Astrocyte (in vitro differentiated cells and primary cell): Measurements from ENCODE around the gene TUFT1. TPM values are rescaled to one million over a fixed set of nuclear protein-coding genes. Genes with fewer than 3 reads are reported as not detected.

Source experiments
- DNase-seq: peaks from one replicate; pipeline ENCODE4 v3.0.0-alpha.2; 2010; ENCODE audit warnings: low read depth
- FAIRE-seq: peaks from 2 replicates; lab custom pipeline; 2011; peaks lifted over from hg19 to GRCh38; lab: Jason Lieb, UNC
- H2AFZ ChIP-seq: 2 replicates; pipeline ENCODE4 v1.6.0; 2012; ENCODE audit warnings: low read depth, low read length, inconsistent platforms
- H3K27ac ChIP-seq: 2 replicates; pipeline ENCODE4 v1.5.1; 2011; ENCODE audit warnings: low read depth, low read length, inconsistent platforms
- H3K27me3 ChIP-seq: 2 replicates; pipeline ENCODE4 v1.6.0; 2011; ENCODE audit warnings: low read length, inconsistent platforms; ENCODE audit not compliant: insufficient read depth
- H3K36me3 ChIP-seq: 2 replicates; pipeline ENCODE4 v1.5.1; 2011; ENCODE audit warnings: low read length, inconsistent platforms; ENCODE audit not compliant: insufficient read depth
- H3K4me1 ChIP-seq: 2 replicates; pipeline ENCODE4 v1.5.1; 2011; ENCODE audit warnings: low read length, inconsistent platforms; ENCODE audit not compliant: insufficient read depth
- H3K4me2 ChIP-seq: 2 replicates; pipeline ENCODE4 v1.6.0; 2012; ENCODE audit warnings: low read length, inconsistent platforms
- H3K4me3 ChIP-seq: 2 replicates; pipeline ENCODE4 v1.5.1; 2011; ENCODE audit warnings: low read depth, mild to moderate bottlenecking, low read length, inconsistent platforms; ENCODE audit not compliant: insufficient read depth
- H3K79me2 ChIP-seq: 2 replicates; pipeline ENCODE4 v1.6.0; 2012; ENCODE audit warnings: mild to moderate bottlenecking, low read length, inconsistent platforms; ENCODE audit not compliant: insufficient read depth
- H3K9ac ChIP-seq: 2 replicates; pipeline ENCODE4 v1.6.0; 2012; ENCODE audit warnings: mild to moderate bottlenecking, low read length, inconsistent platforms
- H3K9me3 ChIP-seq: 2 replicates; pipeline ENCODE4 v1.5.1; 2012; ENCODE audit warnings: low read depth, mild to moderate bottlenecking, low read length, inconsistent platforms; ENCODE audit not compliant: insufficient read depth
- H4K20me1 ChIP-seq: 2 replicates; pipeline ENCODE4 v1.6.0; 2012; ENCODE audit warnings: low read length, inconsistent platforms; ENCODE audit not compliant: insufficient read depth
- H3K27ac Mint-ChIP-seq: one replicate; pipeline ENCODE4 v1.8.0; 2021; ENCODE audit warnings: mild to moderate bottlenecking, mixed read lengths; ENCODE audit not compliant: unreplicated experiment
- H3K27me3 Mint-ChIP-seq: one replicate; pipeline ENCODE4 v1.8.0; 2021; ENCODE audit warnings: low read depth, mixed read lengths; ENCODE audit not compliant: unreplicated experiment
- H3K36me3 Mint-ChIP-seq: one replicate; pipeline ENCODE4 v1.8.0; 2021; ENCODE audit warnings: low read depth, mixed read lengths; ENCODE audit not compliant: unreplicated experiment
- H3K4me1 Mint-ChIP-seq: one replicate; pipeline ENCODE4 v1.8.0; 2021; ENCODE audit warnings: low read depth, mixed read lengths; ENCODE audit not compliant: unreplicated experiment
- H3K4me3 Mint-ChIP-seq: one replicate; pipeline ENCODE4 v1.8.0; 2021; ENCODE audit warnings: mild to moderate bottlenecking, moderate library complexity, mixed read lengths; ENCODE audit not compliant: unreplicated experiment
- H3K9me3 Mint-ChIP-seq: one replicate; pipeline ENCODE4 v1.8.0; 2021; ENCODE audit warnings: mild to moderate bottlenecking, mixed read lengths; ENCODE audit not compliant: unreplicated experiment
- EZH2 ChIP-seq: IDR thresholded peaks from 2 replicates; pipeline ENCODE4 v1.6.1; 2012; ENCODE audit warnings: mild to moderate bottlenecking, low read length, inconsistent platforms; ENCODE audit not compliant: insufficient read depth
- total RNA-seq: library from RNA; stranded (reverse); gene quantifications from 2 replicates; pipeline ENCODE4 v1.2.1, GENCODE V29; 2021
- TF ChIP-seq, protein P1 (sequence below): IDR thresholded peaks from 2 replicates; pipeline ENCODE4 v1.5.1; 2011; ENCODE audit warnings: low read depth, mild to moderate bottlenecking, inconsistent platforms, low read length, moderate library complexity; ENCODE audit not compliant: insufficient read depth

Gene TUFT1
- total RNA-seq, 1 donor from 2014 or later: 90.6 TPM

DNA sequence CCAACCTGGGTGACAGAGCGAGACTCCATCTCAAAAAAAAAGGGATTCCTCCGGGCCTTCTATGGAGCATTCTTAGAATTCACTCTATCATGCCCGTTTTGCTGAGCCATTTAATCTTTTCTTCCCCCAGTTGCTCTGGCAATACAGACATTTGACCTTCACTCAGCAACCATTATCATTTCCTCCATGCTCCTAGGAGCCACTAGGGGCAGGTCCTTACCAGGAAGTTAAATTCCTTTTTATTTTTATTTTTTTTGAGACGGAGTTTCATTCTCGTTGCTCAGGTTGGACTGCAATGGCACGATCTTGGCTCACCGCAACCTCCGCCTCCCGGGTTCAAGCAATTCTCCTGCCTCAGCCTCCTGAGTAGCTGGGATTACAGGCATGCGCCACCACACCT lies 38.6 kb upstream of the TUFT1 start:
- no peak overlapping the region for H3K27ac Mint-ChIP-seq
- TF ChIP-seq EZH2: no peak
- TF ChIP-seq, protein P1, sequence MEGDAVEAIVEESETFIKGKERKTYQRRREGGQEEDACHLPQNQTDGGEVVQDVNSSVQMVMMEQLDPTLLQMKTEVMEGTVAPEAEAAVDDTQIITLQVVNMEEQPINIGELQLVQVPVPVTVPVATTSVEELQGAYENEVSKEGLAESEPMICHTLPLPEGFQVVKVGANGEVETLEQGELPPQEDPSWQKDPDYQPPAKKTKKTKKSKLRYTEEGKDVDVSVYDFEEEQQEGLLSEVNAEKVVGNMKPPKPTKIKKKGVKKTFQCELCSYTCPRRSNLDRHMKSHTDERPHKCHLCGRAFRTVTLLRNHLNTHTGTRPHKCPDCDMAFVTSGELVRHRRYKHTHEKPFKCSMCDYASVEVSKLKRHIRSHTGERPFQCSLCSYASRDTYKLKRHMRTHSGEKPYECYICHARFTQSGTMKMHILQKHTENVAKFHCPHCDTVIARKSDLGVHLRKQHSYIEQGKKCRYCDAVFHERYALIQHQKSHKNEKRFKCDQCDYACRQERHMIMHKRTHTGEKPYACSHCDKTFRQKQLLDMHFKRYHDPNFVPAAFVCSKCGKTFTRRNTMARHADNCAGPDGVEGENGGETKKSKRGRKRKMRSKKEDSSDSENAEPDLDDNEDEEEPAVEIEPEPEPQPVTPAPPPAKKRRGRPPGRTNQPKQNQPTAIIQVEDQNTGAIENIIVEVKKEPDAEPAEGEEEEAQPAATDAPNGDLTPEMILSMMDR: peak; percentile 10
- DNase-seq (no peak), FAIRE-seq (no peak)
- Histone ChIP-seq H3K4me1 (peaks cover 4% of the 10 kb centered on the region), H3K9ac (no peak overlapping the region), H4K20me1 (no peaks in the 10 kb centered on the region), H3K36me3 (no peaks in the 10 kb centered on the region), H3K27me3 (peaks cover 3% of the 10 kb centered on the region), H3K9me3 (no peaks in the 10 kb centered on the region), H3K79me2 (no peaks in the 10 kb centered on the region), H3K4me3 (no peak overlapping the region), H3K4me2 (no peak overlapping the region), H2AFZ (no peak overlapping the region), H3K27ac (no peak overlapping the region)
- H3K36me3 Mint-ChIP-seq: no peaks in the 10 kb centered on the region
- H3K4me3 Mint-ChIP-seq: no peak overlapping the region
- H3K27me3 Mint-ChIP-seq: peaks cover 11% of the 10 kb centered on the region
- H3K4me1 Mint-ChIP-seq: peaks cover 19% of the 10 kb centered on the region
- H3K9me3 Mint-ChIP-seq: peaks cover 2% of the 10 kb centered on the region

DNA sequence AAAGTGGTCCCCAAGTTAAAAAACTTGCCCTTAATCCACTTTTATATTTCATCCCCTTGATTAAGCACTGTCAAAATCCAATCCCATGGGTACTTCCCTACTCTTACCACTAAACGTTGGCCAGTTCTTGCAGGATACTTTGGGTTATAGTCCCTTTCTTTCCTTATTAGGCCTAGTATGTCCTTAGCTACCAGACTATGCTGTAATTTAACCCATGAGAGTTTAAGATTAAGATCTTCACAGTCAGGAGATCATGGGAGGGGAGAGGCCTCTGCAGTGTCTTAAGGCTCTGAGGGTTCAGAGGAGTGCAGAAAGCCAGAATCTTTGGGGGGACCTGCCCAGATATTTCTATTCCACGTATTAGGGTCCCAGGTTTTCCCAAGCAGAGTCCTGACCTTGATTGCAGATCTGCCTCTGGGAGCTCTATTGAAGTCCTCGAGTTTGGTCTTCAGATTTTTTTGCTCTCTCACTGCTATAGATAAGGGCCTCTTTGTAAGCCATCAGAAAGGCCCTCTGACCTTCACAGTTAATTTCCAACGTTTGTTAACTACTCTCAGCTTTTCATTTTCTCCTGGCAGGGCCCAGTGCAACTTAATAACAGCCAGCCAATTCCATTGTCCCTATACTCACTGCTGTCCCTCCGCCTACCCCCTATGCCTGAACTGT lies 37.9 kb upstream of the TUFT1 start:
- Histone ChIP-seq H3K4me1 (peaks cover 4% of the 10 kb centered on the region), H4K20me1 (no peaks in the 10 kb centered on the region), H3K9ac (no peak overlapping the region), H2AFZ (no peak overlapping the region), H3K79me2 (no peaks in the 10 kb centered on the region), H3K27ac (no peak overlapping the region), H3K9me3 (no peaks in the 10 kb centered on the region), H3K27me3 (peaks cover 3% of the 10 kb centered on the region), H3K36me3 (no peaks in the 10 kb centered on the region), H3K4me2 (no peak overlapping the region), H3K4me3 (no peak overlapping the region)
- Mint-ChIP-seq H3K27ac (peak overlapping the region; percentile 2), H3K4me1 (peaks cover 19% of the 10 kb centered on the region), H3K36me3 (no peaks in the 10 kb centered on the region), H3K27me3 (peaks cover 13% of the 10 kb centered on the region), H3K4me3 (no peak overlapping the region), H3K9me3 (peaks cover 2% of the 10 kb centered on the region)
- FAIRE-seq (no peak), DNase-seq (no peak)
- TF ChIP-seq, protein P1: no peak
- no peak for TF ChIP-seq EZH2
